Activated CD4-positive, alpha-beta T cell treated with anti-CD3 and anti-CD28 coated beads for 1 hour (primary cell): Measurements from ENCODE around the gene PKM.
A peak's percentile ranks its signal among the peaks of the same experiment; 100 is the strongest.
"Not testable (repeated sequence)": the region's sequence is repeated elsewhere in the genome, so short reads cannot be mapped to it uniquely, and the experiment has no call there.

Experiments
- DNase-seq: peaks from one replicate; pipeline ENCODE4 v3.0.0-alpha.2; 2020

PKM gene

GRCh38 chr15:72175186-72176044 is 55.6 kb downstream of the PKM start:
- no peak for DNase-seq

DNA sequence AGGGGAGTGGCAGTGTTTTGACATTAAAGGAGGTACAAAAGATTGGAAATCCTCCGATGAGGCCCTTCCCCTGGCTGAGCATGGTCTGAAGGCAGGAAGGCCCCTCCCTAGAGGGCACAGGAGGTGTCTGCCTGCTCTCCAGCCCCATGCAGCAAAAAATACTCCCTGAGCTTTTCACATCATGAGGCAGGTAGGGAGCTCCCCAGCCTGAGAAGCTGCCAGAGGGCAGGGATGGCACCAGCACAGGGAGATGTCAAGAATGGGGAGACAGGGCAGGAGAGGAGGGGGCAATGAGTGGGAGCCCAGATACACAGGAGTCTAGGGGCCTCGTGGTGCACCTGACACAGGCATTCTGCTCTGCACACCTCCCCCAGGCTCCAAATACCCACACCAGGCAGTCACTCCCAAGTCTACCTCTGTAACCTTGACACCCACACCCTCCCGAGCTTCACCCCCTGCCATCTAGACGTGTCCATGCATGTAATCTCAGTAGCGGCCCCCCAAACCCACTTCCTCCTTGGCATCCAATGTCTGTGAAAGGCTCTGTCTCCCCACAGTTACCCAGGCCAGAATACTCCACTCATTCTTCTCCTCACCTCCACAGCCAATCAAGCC is 56.3 kb downstream of the PKM start:
- no peak for DNase-seq

- no peak for DNase-seq
These were observed 57.0 kb downstream of the PKM start for GRCh38 chr15:72173864-72174550.

DNA sequence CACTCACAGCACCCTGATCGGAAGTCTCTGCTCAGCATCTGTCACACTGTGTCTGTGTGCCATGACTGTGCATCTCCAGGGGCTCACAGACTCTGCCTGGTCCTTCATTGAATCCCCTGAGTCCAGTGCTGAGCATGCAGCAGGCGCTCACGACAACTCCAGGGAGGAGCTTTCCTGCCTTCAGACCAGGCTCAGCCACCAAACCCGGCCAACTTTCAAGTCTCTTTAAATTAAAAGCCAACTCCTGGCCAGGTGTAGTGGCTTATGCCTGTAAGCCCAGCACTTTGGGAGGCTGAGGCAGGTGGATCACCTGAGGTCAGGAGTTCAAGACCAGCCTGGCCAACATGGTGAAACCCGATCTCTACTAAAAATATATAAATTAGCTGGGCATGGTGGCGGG is 57.6 kb downstream of the PKM start:
- no peak for DNase-seq

DNA sequence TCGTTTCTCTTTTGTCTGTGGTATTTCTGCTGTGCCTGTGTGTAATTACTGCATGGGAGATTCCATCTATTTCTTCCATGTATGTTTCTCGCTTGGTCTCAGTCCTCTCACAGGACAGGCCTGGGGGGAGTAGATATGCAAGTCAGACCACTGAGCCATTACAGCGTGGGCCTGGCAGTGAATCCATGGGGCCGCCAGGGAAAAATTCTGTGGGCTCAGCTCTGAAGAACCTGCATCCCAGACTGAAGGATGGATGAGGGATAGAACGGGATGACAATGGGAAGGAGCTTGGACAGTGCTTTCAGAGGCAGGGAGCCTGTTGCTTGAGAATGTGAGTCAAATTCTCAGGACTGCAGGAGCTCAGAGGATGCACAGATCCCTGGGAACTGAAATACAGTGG is 58.2 kb downstream of the PKM start:
- no peak for DNase-seq

DNA sequence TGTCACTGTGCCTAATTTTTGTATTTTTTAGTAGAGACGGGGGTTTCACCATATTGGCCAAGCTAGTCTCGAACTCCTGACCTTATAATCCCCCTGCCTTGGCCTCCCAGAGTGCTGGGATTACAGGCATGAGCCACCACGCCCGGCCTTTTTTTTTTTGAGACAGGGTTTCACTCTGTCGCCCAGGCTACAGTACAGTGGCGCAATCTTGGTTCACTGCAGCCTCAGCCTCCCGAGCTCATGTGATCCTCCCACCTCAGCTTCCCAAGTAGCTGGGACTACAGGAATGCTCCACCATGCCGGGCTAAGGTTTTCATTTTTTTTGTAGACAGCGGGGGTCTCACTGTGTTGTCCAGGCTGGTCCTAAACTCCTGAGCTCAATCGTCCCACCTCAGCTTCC is 59.0 kb downstream of the PKM start:
- not testable (repeated sequence) for DNase-seq

- no peak for DNase-seq
These were observed 60.3 kb downstream of the PKM start for GRCh38 chr15:72170691-72171090.

- no peak for DNase-seq
These were observed 60.9 kb downstream of the PKM start for GRCh38 chr15:72169921-72170611.

DNA sequence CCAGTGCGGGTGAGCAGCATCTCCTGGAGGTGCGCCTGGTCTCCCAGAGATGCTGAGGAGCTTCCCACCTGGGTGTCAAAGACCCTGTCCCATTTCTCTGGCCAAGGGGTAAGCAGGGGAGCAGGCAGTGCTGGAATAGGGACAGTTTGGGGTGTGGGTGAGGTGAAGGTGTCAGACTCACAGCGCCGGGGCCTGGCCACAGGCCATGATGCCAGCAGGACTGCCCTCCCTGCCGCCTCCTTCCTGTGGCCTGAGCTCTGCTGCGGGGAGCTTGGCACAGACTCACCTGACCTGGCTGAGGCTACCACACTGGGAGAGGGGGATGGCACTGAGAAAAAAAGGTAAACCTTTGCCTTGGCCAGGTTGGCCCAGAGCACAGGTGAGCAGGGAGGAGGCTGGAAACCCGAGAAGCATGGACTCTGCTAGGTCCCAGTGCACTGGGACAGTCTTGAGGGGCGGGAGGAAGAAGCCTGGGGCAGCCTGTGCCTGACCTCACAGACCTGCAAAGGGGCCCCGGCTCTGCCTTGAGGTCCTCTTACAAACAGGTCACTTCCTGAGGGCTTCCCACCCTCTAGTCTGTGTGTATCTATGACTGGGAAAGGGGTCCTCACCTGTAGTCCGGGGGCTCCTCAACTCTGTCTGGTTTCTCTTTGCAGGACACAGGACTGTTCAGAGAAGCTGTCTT is 61.6 kb downstream of the PKM start:
- DNase-seq: no peak

- no peak for DNase-seq
These were observed 62.2 kb downstream of the PKM start for GRCh38 chr15:72168808-72169190.

DNA sequence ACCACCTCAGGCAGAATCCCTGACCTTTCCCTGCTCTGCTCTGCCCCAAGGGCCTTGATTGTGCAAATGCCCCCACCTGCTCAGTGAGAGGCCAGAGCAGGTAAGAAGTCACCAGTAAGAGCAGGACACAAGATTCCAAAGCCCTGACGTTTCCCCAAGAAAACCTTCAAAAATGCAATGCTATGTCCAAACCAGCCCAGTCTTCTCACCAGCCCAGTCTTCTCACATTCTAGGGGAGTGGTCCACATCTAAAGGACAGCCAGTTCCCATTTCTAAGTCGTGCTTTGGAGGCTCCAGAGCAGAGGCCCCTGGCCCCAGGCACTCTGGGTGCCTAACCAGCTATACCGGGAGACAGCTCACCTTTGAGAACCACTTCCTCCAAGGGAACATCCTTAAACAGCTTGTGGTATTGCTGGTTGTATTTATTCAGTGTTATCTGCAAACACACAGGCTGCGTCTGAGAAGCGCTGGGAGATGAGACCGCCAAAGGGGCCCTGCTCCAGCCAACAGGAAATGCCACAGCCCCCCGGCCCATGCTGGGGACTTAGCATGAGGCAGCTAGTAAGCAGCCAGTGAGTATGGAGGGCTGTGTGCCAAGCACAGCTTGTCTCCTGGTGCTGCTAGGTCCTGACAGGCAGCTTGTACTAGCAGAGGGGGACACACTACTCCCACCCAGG is 62.7 kb downstream of the PKM start:
- DNase-seq: no peak

- no peak for DNase-seq
These were observed 63.5 kb downstream of the PKM start for GRCh38 chr15:72167445-72167844.

- DNase-seq: no peak
These were observed 64.1 kb downstream of the PKM start for GRCh38 chr15:72166716-72167417.

DNA sequence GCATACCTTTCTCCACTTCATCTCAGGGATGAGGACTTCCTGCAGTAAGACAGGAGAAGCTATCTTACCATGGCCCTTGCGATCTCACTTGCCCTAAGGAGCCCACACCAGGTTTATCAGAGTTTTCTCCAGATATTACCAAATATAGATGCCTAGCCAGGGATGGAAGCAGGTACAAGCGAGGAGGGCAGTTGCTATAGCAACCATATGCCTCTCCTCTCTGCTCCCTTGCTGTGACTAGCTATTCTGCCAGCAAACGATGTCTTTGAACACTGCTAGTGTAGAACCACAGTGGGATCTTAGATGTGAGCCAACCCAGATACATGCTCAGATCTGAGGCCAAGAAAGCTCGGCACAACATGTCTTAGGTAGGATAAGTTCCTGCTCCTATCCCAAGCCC is 67.3 kb downstream of the PKM start:
- no peak for DNase-seq

- DNase-seq: no peak
These were observed 68.4 kb downstream of the PKM start for GRCh38 chr15:72162569-72162968.

GRCh38 chr15:72161361-72162132 is 69.4 kb downstream of the PKM start:
- DNase-seq: no peak

- no peak for DNase-seq
These were observed 70.2 kb downstream of the PKM start for GRCh38 chr15:72160696-72161245.

DNA sequence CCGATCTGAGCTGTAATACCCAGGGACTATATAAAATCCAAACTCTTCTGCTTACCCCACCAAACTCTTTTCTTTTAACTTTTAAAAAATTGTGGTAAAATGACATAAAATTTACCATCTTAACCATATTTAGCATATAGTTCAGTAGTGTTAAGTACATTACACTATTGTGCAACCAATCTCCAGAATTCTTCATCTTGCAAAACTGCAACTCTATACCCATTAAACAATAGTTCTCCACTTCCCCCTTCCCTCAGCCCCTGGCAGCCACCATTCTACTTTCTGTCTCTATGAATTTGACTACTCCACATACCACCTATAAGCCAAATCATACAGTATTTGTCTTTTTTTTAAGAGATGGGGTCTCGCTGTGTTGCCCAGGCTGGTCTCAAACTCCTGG is 74.1 kb downstream of the PKM start:
- no peak for DNase-seq

DNA sequence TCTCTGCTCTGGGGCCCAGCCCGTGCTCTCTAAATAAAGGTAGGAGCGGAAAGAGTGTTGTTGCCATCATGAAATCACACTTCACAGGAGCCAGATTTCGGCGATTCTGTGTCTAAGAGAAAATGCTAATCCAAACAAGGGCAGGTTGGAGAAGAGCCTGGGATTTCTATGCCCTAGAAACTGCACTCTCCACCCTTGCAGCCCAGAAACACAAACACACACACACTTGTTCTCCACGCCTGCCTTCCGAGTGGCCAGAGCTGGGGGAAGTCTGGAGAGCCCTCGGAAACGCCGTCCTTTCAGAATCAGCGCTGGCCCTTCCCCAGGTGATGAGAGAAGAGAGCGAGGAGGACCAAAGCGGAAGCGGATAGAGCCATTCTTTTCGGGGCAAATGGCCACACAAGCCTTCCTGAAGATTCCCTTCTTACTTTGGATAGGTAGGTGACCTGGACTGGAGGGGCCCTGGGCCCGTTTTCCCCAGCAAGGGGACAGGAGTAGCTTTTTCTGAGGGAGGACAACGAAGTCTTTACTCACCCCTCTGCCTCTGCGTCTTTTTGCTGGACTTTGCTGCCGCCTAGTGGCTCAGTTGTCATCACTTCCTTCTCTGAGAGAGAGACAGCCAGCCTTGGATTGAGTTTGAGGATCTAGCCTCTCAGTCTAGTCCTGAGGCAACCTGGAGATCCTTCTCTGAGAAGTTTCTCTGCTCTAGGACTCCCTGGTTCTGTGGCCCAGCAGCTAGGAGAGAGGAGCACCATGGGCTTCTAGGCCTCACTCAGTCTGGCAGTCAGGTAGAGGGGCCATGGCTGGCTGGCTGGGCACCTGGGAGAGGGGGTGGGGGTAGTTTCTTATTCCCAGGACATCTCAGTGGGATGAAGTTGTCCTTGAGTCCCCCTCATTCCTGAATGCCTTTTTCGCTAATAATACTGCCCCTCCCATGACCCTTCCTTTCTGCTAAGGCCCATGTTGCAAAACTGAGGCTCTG is 75.1 kb downstream of the PKM start:
- peak; percentile 72 for DNase-seq
